HepG2 (cell line): Measurements from ENCODE around the gene TFB1M. TPM values are rescaled to one million over a fixed set of nuclear protein-coding genes. Genes with fewer than 3 reads are reported as not detected.

Experiments used
- DNMT1 ChIP-seq: sonication (generic); formaldehyde crosslinking; IDR thresholded peaks from 2 replicates; pipeline ENCODE4 v1.5.1; 2020; ENCODE audit warnings: mild to moderate bottlenecking, missing genetic modification reagents
- FOXK2 ChIP-seq: fragments of 450-650 bp; IDR thresholded peaks from 2 replicates; pipeline ENCODE4 v1.6.1; 2016
- GPBP1L1 ChIP-seq: sonication (generic); formaldehyde crosslinking; IDR thresholded peaks from 2 replicates; pipeline ENCODE4 v1.5.0; 2020; ENCODE audit warnings: mild to moderate bottlenecking, missing genetic modification reagents
- JUND ChIP-seq: sonication (generic); formaldehyde crosslinking; IDR thresholded peaks from 2 replicates; pipeline ENCODE4 v1.8.0; 2022; ENCODE audit warnings: mild to moderate bottlenecking, missing genetic modification reagents
- KDM6A ChIP-seq: IDR thresholded peaks from 2 replicates; pipeline ENCODE4 v1.6.1; 2016; ENCODE audit warnings: low read depth
- MLLT10 ChIP-seq: sonication (generic); formaldehyde crosslinking; IDR thresholded peaks from 2 replicates; pipeline ENCODE4 v1.4.0; 2020; ENCODE audit warnings: missing genetic modification reagents
- MTERF4 ChIP-seq: sonication (generic); formaldehyde crosslinking; IDR thresholded peaks from 2 replicates; pipeline ENCODE4 v1.8.0; 2023; ENCODE audit warnings: mild to moderate bottlenecking, missing genetic modification reagents
- PHB2 ChIP-seq: fragments of 450-650 bp; IDR thresholded peaks from 2 replicates; pipeline ENCODE4 v1.6.1; 2018; ENCODE audit not compliant: partially characterized antibody
- PPARG ChIP-seq: conservative IDR thresholded peaks from 2 replicates; pipeline ENCODE4 v1.6.1; 2016; ENCODE audit warnings: missing biosample characterization, missing genetic modification reagents
- RBM22 ChIP-seq: fragments of 200-400 bp; formaldehyde crosslinking; optimal IDR thresholded peaks from 2 replicates; pipeline ENCODE3; 2017; ENCODE audit warnings: mild to moderate bottlenecking, low read length, moderate library complexity
- TBX2 ChIP-seq: sonication (generic); formaldehyde crosslinking; IDR thresholded peaks from 2 replicates; pipeline ENCODE4 v1.5.0; 2020; ENCODE audit warnings: missing genetic modification reagents, mild to moderate bottlenecking, borderline replicate concordance
- TCF7L2 ChIP-seq: IDR thresholded peaks from 2 replicates; pipeline ENCODE4 v1.6.1; 2011; ENCODE audit warnings: mild to moderate bottlenecking, low read depth, low read length, moderate library complexity
- TEAD2 ChIP-seq: sonication (generic); formaldehyde crosslinking; IDR thresholded peaks from 2 replicates; pipeline ENCODE4 v1.9.0; 2021; ENCODE audit warnings: missing genetic modification reagents
- TMF1 ChIP-seq: sonication (generic); formaldehyde crosslinking; IDR thresholded peaks from 2 replicates; pipeline ENCODE4 v1.8.1; 2022; ENCODE audit warnings: low read depth, missing genetic modification reagents
- TRAFD1 ChIP-seq: sonication (generic); formaldehyde crosslinking; IDR thresholded peaks from 2 replicates; pipeline ENCODE4 v1.5.1; 2020; ENCODE audit warnings: missing genetic modification reagents, mild to moderate bottlenecking, borderline replicate concordance
- ZFP82 ChIP-seq: sonication (generic); formaldehyde crosslinking; IDR thresholded peaks from 2 replicates; pipeline ENCODE4 v1.5.1; 2020; ENCODE audit warnings: mild to moderate bottlenecking, missing genetic modification reagents, borderline replicate concordance
- ZNF253 ChIP-seq: sonication (generic); formaldehyde crosslinking; IDR thresholded peaks from 2 replicates; pipeline ENCODE4 v1.8.0; 2022; ENCODE audit warnings: mild to moderate bottlenecking, missing genetic modification reagents, borderline replicate concordance
- ZNF605 ChIP-seq: sonication (generic); formaldehyde crosslinking; IDR thresholded peaks from 2 replicates; pipeline ENCODE4 v1.8.0; 2022; ENCODE audit warnings: mild to moderate bottlenecking, missing genetic modification reagents
- ZNF841 ChIP-seq: sonication (generic); formaldehyde crosslinking; IDR thresholded peaks from 2 replicates; pipeline ENCODE4 v1.8.1; 2023; ENCODE audit warnings: missing genetic modification reagents, borderline replicate concordance
- polyA plus RNA-seq, 8 experiments: library from polyadenylated mRNA; depleted of rRNA in 3 of 8; stranded (reverse) in 7 of 8; unstranded in 1 of 8; fragments of >200 nt; fragmentation: Illumina TruSeq in 4 of 8; extraction: Trizol in 4 of 8; gene quantifications; 2 replicates each; pipeline versions ENCODE4 v1.2.1 to v1.2.3, GENCODE V29; 2011 to 2016; ENCODE audit warnings: low read depth in 4 of 8, missing spikeins in 1 of 8, mixed read lengths in 1 of 8; ENCODE audit not compliant: insufficient read depth in 1 of 8
- total RNA-seq, 5 experiments: library from RNA; depleted of rRNA; stranded (reverse); fragments of >200 nt; fragmentation: Illumina TruSeq; extraction: Trizol; gene quantifications; 2 replicates each; pipeline ENCODE4 v1.2.3, GENCODE V29; 2016; ENCODE audit warnings: low read depth in 1 of 5

Gene TFB1M
- total and polyA plus RNA-seq, 2 of the 13 experiments (the other 11 are each of a cell fraction or from before 2014, with no cell fraction given) = 91.4 to 122 TPM

- TF ChIP-seq RBM22 = peak; percentile 53
- no peak for TF ChIP-seq FOXK2
- no peak for TF ChIP-seq GPBP1L1 (CRISPR knock-in tag)
- TF ChIP-seq KDM6A = no peak
- no peak for TF ChIP-seq ZNF841 (CRISPR knock-in tag)
- TF ChIP-seq TMF1 (CRISPR knock-in tag) = no peak
- TF ChIP-seq DNMT1 (CRISPR knock-in tag) = 0 out of 2 replicates have a peak, but pooled peaks have one; percentile 53
- TF ChIP-seq MTERF4 = no peak
- TF ChIP-seq TRAFD1 (CRISPR knock-in tag) = 0 out of 2 replicates have a peak, but pooled peaks have one; percentile 44
- no peak for TF ChIP-seq JUND (CRISPR knock-in tag)
- TF ChIP-seq MLLT10 (CRISPR knock-in tag) = no peak
- TF ChIP-seq TEAD2 (CRISPR knock-in tag) = no peak
- no peak for TF ChIP-seq TBX2 (CRISPR knock-in tag)
- no peak for TF ChIP-seq ZNF605 (CRISPR knock-in tag)
- TF ChIP-seq ZNF253 (CRISPR knock-in tag) = no peak
- TF ChIP-seq ZFP82 (CRISPR knock-in tag) = no peak
- TF ChIP-seq PHB2 = no peak
- no peak for TF ChIP-seq TCF7L2
- TF ChIP-seq PPARG (CRISPR knock-in tag) = 0 out of 2 replicates have a peak, but pooled peaks have one; percentile 24
These were observed 15.9 kb upstream of the TFB1M start (continued) for GRCh38 chr6:155330133-155330734.
